ENCODE measurements around the gene APOM. TPM values are rescaled to one million over a fixed set of nuclear protein-coding genes. Genes with fewer than 3 reads are reported as not detected.

The APOM gene
- total and polyA plus RNA-seq, 4 experiments from 2014 or later: 1.3 to 5.2 (median 3.2) TPM

DNA sequence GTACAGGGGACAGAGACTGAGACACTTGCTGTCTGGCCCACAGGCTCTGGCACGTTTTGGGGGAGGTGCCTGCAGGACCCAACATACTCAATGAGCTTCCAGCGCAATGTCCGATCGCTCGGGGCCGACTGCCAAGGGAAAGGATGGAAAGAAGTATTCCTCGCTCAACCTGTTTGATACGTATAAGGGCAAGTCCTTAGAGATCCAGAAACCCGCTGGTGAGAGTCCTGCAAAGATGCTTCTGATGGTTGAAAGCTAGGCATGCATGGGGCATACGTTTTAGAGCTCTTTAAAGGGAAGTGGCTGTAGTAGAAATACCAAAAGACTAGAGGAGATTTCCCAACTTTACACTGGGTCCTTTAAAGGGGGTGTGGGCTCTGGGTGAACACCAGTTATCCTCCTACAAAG, 33.0 kb upstream of the APOM start:
- peaks cover 30 to 63% of the 10 kb centered on the region in 2 donors for H3K36me3 Mint-ChIP-seq

DNA sequence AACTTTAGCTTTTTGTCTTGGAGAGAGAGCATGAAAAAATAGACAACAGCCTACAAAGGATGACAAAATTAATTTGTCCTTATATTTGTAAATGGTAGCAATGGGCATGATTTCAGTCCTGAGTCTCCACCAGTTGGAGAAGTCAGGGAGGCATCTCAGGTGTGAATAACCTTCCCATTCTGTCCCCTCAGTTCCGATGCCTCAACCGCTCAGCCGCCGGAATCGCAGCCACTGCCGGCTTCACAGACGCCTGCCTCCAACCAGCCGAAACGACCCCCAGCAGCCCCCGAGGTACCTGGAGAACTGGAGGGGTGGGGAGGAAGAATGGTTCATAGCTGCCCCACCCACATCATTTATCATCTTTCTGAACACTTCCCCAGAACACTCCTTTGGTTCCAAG, 31.6 kb upstream of the APOM start:
- H3K36me3 Mint-ChIP-seq: peaks cover 37 to 77% of the 10 kb centered on the region in 2 donors
- H3K4me1 Mint-ChIP-seq: peaks cover 20 to 31% (median 24%) of the 10 kb centered on the region in 4 donors

More for the DNA sequence above, 33.0 kb upstream of the APOM start:
- Mint-ChIP-seq H3K4me3 (peak overlapping the region in 3 of 8 donors; percentile 1 to 92 (median 21)), H3K4me1 (peaks cover 20 to 31% (median 25%) of the 10 kb centered on the region in 4 donors), H3K9me3 (no peaks in the 10 kb centered on the region), H3K27ac (peak overlapping the region; percentile 16 to 99 (median 93)), H3K27me3 (no peaks in the 10 kb centered on the region)
- CTCF ChIA-PET (ENCODE audit: partially characterized antibody): interaction anchor here (0.6 to 1.8 kb wide), 8 partner anchors 11 to 241 kb away, joined by 3 to 8 read pairs (median 4); partner anchors contain the start of genes DDAH2 and GPANK1
- POLR2A ChIA-PET (ENCODE audit: partially characterized antibody): interaction anchor here (0.6 to 4.5 kb wide), 16 partner anchors 10 to 554 kb away, joined by 3 to 66 read pairs (median 5); partner anchors contain the start of genes BAG6, DDX39B, EHMT2 and GPANK1
- Histone ChIP-seq H3K4me1 (ENCODE audit: insufficient read depth, low read length) (peaks cover 19% of the 10 kb centered on the region), H3K4me3 (ENCODE audit: low read length in 2 of 2) (no peak overlapping the region), H3K36me3 (ENCODE audit: insufficient read depth, low read length) (peaks cover 48% of the 10 kb centered on the region), H3K27ac (ENCODE audit: low read depth, low read length) (peak overlapping the region; percentile 10), H3K27me3 (ENCODE audit: insufficient read depth, low read length) (no peaks in the 10 kb centered on the region), H3K9me3 (ENCODE audit: control insufficient read depth in 1 of 2, low read length in 2 of 2) (no peaks in the 10 kb centered on the region)
- intact Hi-C loops (cut with micrococcal nuclease): no loop called here
- no peak for DNase-seq

DNA sequence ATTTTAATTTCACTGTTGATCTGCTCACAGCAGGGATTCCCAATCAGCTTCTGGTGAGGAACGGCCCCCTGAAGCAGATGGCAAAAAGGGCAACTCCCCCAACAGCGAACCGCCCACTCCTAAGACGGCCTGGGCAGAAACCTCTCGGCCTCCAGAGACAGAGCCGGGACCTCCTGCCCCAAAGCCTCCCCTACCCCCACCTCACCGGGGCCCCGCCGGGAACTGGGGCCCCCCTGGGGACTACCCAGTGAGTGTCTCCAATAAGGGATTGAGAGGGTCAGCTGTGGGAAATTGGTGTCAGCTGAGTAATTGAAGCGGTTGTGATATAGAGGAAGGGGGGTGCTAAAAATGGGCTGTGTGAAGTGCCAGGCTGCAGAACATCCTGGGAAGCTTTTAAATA, 28.7 kb upstream of the APOM start:
- Mint-ChIP-seq H3K4me1 (peaks cover 9 to 11% (median 10%) of the 10 kb centered on the region in 4 donors), H3K4me3 (no peak overlapping the region), H3K9me3 (no peaks in the 10 kb centered on the region), H3K27ac (peak overlapping the region in 2 of 7 donors; percentile 44 to 72), H3K27me3 (no peaks in the 10 kb centered on the region), H3K36me3 (peaks cover 56 to 92% of the 10 kb centered on the region in 2 donors)
- POLR2A ChIA-PET (ENCODE audit: partially characterized antibody): interaction anchor here (0.8 kb wide), 1 partner anchor 25 kb away, joined by 3 read pairs; the partner anchor contains the start of gene BAG6
- Histone ChIP-seq H3K36me3 (ENCODE audit: insufficient read depth, low read length) (peaks cover 91% of the 10 kb centered on the region), H3K4me1 (ENCODE audit: insufficient read depth, low read length) (peaks cover 8% of the 10 kb centered on the region), H3K4me3 (ENCODE audit: low read length in 2 of 2) (no peak overlapping the region), H3K27ac (ENCODE audit: low read depth, low read length) (no peak overlapping the region), H3K9me3 (ENCODE audit: control insufficient read depth in 1 of 2, low read length in 2 of 2) (no peaks in the 10 kb centered on the region), H3K27me3 (ENCODE audit: insufficient read depth, low read length) (no peaks in the 10 kb centered on the region)
- no peak for DNase-seq
- CTCF ChIA-PET (ENCODE audit: partially characterized antibody): interaction anchor here (1.0 to 1.4 kb wide), 2 partner anchors 13 to 54 kb away, joined by 3 to 4 read pairs; partner anchors contain the start of gene LY6G5C
- intact Hi-C loops (cut with micrococcal nuclease): no loop called here

More for the DNA sequence above, 31.6 kb upstream of the APOM start:
- intact Hi-C loops (cut with micrococcal nuclease): no loop called here
- Histone ChIP-seq H3K36me3 (ENCODE audit: insufficient read depth, low read length) (peaks cover 62% of the 10 kb centered on the region), H3K27me3 (ENCODE audit: insufficient read depth, low read length) (no peaks in the 10 kb centered on the region), H3K4me3 (ENCODE audit: low read length in 2 of 2) (no peak overlapping the region), H3K27ac (ENCODE audit: low read depth, low read length) (no peak overlapping the region), H3K4me1 (ENCODE audit: insufficient read depth, low read length) (peaks cover 19% of the 10 kb centered on the region), H3K9me3 (ENCODE audit: control insufficient read depth in 1 of 2, low read length in 2 of 2) (no peaks in the 10 kb centered on the region)
- no peak overlapping the region for H3K4me3 Mint-ChIP-seq
- ChIA-PET POLR2A (ENCODE audit: partially characterized antibody) (interaction anchor here (0.8 to 4.5 kb wide), 3 partner anchors 15 to 42 kb away, joined by 3 to 66 read pairs (median 6); partner anchors contain the start of genes BAG6 and LTB), CTCF (ENCODE audit: partially characterized antibody) (no interaction called here)
- H3K27ac Mint-ChIP-seq: peak overlapping the region in 1 of 7 donors; percentile 60
- H3K27me3 Mint-ChIP-seq: no peaks in the 10 kb centered on the region
- DNase-seq: no peak
- H3K9me3 Mint-ChIP-seq: no peaks in the 10 kb centered on the region

DNA sequence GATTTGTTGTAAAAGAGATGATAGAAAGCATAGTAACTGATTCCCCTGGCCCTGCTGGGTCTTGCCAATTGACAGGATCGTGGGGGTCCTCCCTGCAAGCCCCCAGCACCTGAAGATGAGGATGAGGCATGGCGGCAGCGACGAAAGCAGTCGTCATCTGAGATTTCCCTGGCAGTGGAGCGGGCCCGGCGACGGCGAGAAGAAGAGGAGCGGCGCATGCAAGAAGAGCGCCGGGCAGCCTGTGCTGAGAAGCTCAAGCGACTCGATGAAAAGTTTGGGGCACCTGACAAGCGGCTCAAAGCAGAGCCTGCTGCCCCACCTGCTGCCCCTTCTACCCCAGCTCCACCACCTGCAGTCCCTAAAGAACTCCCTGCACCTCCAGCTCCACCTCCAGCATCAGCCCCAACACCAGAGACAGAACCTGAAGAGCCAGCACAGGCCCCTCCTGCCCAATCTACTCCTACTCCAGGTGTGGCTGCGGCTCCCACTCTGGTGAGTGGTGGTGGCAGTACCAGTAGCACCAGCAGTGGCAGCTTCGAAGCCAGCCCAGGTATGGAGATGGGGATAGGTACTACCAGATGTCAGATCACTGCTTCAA, 27.9 kb upstream of the APOM start:
- H3K4me1 ChIP-seq (ENCODE audit: insufficient read depth, low read length): no peaks in the 10 kb centered on the region
- H3K36me3 ChIP-seq (ENCODE audit: insufficient read depth, low read length): peaks cover 95% of the 10 kb centered on the region
- H3K9me3 ChIP-seq (ENCODE audit: control insufficient read depth in 1 of 2, low read length in 2 of 2): no peaks in the 10 kb centered on the region
- H3K27me3 ChIP-seq (ENCODE audit: insufficient read depth, low read length): no peaks in the 10 kb centered on the region
- H3K4me1 Mint-ChIP-seq: peaks cover under 1 to 4% (median 3%) of the 10 kb centered on the region in 4 donors
- no peak overlapping the region for H3K27ac ChIP-seq (ENCODE audit: low read depth, low read length)
- H3K36me3 Mint-ChIP-seq: peaks cover 57 to 90% of the 10 kb centered on the region in 2 donors
- H3K27me3 Mint-ChIP-seq: no peaks in the 10 kb centered on the region
- H3K4me3 ChIP-seq (ENCODE audit: low read length in 2 of 2): no peak overlapping the region
- no peaks in the 10 kb centered on the region for H3K9me3 Mint-ChIP-seq
- CTCF ChIA-PET (ENCODE audit: partially characterized antibody): interaction anchor here (1.0 kb wide), 1 partner anchor 53 kb away, joined by 4 read pairs; the partner anchor contains the start of gene LY6G5C
- DNase-seq: no peak
- intact Hi-C loops (cut with micrococcal nuclease): no loop called here
- H3K27ac Mint-ChIP-seq: peak overlapping the region in 3 of 7 donors; percentile 24 to 59 (median 51)
- POLR2A ChIA-PET (ENCODE audit: partially characterized antibody): interaction anchor here (1.0 kb wide), 1 partner anchor 25 kb away, joined by 3 read pairs; no protein-coding TSS in a partner anchor
- no peak overlapping the region for H3K4me3 Mint-ChIP-seq

DNA sequence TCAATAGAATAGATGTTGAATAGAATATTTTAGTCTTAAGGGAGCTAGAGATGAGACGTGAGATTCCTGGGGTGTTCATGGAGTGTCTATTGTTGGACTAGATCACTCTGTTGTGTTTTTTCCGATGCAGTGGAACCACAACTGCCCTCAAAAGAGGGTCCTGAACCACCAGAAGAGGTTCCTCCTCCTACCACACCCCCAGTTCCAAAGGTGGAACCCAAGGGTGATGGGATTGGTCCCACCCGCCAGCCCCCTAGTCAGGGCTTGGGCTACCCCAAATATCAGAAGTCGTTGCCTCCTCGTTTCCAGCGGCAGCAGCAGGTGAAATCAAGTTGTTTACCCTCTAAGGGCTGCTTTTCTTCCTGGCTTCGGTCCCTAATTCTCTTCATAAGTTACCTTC, 26.7 kb upstream of the APOM start:
- DNase-seq: no peak
- H3K9me3 Mint-ChIP-seq: no peaks in the 10 kb centered on the region
- peaks cover 57 to 91% of the 10 kb centered on the region in 2 donors for H3K36me3 Mint-ChIP-seq
- no peaks in the 10 kb centered on the region for H3K9me3 ChIP-seq (ENCODE audit: control insufficient read depth in 1 of 2, low read length in 2 of 2)
- intact Hi-C loops (cut with micrococcal nuclease): no loop called here
- H3K27ac ChIP-seq (ENCODE audit: low read depth, low read length): no peak overlapping the region
- H3K36me3 ChIP-seq (ENCODE audit: insufficient read depth, low read length): peaks cover 98% of the 10 kb centered on the region
- H3K4me3 ChIP-seq (ENCODE audit: low read length in 2 of 2): no peak overlapping the region
- H3K4me1 ChIP-seq (ENCODE audit: insufficient read depth, low read length): no peaks in the 10 kb centered on the region
- H3K27me3 ChIP-seq (ENCODE audit: insufficient read depth, low read length): no peaks in the 10 kb centered on the region
- peak overlapping the region in 3 of 7 donors; percentile 24 to 78 (median 42) for H3K27ac Mint-ChIP-seq
- peaks cover 0 to 5% (median 4%) of the 10 kb centered on the region in 4 donors for H3K4me1 Mint-ChIP-seq
- no peak overlapping the region for H3K4me3 Mint-ChIP-seq
- CTCF ChIA-PET (ENCODE audit: partially characterized antibody): no interaction called here
- POLR2A ChIA-PET (ENCODE audit: partially characterized antibody): interaction anchor here (1.8 kb wide), 1 partner anchor 22 kb away, joined by 6 read pairs; no protein-coding TSS in a partner anchor
- no peaks in the 10 kb centered on the region for H3K27me3 Mint-ChIP-seq

DNA sequence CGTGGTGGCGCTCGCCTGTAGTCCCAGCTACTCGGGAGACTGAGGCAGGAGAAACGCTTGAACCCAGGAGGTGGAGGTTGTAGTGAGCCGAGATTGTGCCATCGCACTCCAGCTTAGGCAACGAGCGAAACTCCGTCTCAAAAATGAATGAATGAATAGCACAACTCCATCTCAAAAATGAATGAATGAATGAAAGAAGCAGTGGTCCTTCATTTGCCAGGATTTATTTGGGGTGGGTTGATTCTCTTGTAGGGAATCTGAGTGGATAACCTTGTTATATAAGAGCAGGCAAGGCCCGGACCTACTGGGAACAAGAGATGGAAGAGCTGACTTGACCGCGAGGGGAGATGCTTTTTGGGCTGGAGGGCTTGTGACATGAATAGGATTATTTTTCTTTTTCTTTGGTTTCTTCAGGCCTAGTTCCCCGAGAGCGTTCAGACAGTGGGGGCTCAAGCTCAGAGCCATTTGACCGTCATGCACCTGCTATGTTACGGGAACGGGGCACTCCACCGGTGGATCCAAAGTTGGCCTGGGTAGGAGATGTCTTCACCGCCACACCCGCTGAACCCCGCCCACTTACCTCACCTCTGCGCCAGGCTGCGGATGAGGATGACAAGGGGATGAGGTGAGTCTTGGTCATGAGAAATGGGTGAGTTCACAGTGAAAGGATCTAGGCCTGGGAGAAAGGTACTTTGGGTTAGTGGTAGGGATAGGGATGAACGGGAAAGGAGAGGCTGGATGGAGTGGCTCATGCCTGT, 25.3 kb upstream of the APOM start:
- Mint-ChIP-seq H3K27ac (peak overlapping the region in 2 of 7 donors; percentile 8 to 36), H3K9me3 (no peaks in the 10 kb centered on the region), H3K4me3 (no peak overlapping the region), H3K36me3 (peaks cover 57 to 91% of the 10 kb centered on the region in 2 donors), H3K27me3 (no peaks in the 10 kb centered on the region), H3K4me1 (peaks cover 0 to 5% (median 4%) of the 10 kb centered on the region in 4 donors)
- no peaks in the 10 kb centered on the region for H3K9me3 ChIP-seq (ENCODE audit: control insufficient read depth in 1 of 2, low read length in 2 of 2)
- H3K27me3 ChIP-seq (ENCODE audit: insufficient read depth, low read length): no peaks in the 10 kb centered on the region
- H3K4me3 ChIP-seq (ENCODE audit: low read length in 2 of 2): no peak overlapping the region
- peaks cover 99% of the 10 kb centered on the region for H3K36me3 ChIP-seq (ENCODE audit: insufficient read depth, low read length)
- no peaks in the 10 kb centered on the region for H3K4me1 ChIP-seq (ENCODE audit: insufficient read depth, low read length)
- intact Hi-C loops (cut with micrococcal nuclease): no loop called here
- no peak overlapping the region for H3K27ac ChIP-seq (ENCODE audit: low read depth, low read length)
- DNase-seq: no peak
- ChIA-PET CTCF (ENCODE audit: partially characterized antibody) (no interaction called here), POLR2A (ENCODE audit: partially characterized antibody) (interaction anchor here (1.2 to 1.8 kb wide), 2 partner anchors 13 to 21 kb away, joined by 4 to 6 read pairs; no protein-coding TSS in a partner anchor)

DNA sequence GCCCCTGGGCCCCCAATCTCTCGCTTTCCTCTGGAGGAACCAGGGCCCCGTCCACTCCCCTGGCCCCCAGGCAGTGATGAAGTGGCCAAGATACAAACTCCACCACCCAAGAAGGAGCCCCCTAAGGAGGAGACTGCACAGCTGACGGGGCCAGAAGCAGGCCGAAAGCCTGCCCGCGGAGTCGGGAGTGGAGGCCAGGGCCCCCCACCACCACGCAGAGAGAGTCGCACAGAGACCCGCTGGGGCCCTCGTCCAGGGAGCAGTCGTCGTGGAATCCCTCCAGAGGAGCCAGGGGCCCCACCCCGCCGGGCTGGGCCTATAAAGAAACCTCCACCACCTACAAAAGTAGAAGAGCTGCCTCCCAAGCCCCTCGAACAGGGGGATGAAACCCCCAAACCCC, 24.5 kb upstream of the APOM start:
- H3K36me3 ChIP-seq (ENCODE audit: insufficient read depth, low read length): peaks cover 99% of the 10 kb centered on the region
- intact Hi-C loops (cut with micrococcal nuclease): no loop called here
- DNase-seq: no peak
- Mint-ChIP-seq H3K36me3 (peaks cover 58 to 91% of the 10 kb centered on the region in 2 donors), H3K4me3 (no peak overlapping the region), H3K27me3 (no peaks in the 10 kb centered on the region), H3K4me1 (peaks cover 0 to 5% (median 3%) of the 10 kb centered on the region in 4 donors), H3K27ac (no peak overlapping the region), H3K9me3 (no peaks in the 10 kb centered on the region)
- no peaks in the 10 kb centered on the region for H3K27me3 ChIP-seq (ENCODE audit: insufficient read depth, low read length)
- no peak overlapping the region for H3K27ac ChIP-seq (ENCODE audit: low read depth, low read length)
- H3K9me3 ChIP-seq (ENCODE audit: control insufficient read depth in 1 of 2, low read length in 2 of 2): no peaks in the 10 kb centered on the region
- H3K4me1 ChIP-seq (ENCODE audit: insufficient read depth, low read length): no peaks in the 10 kb centered on the region
- ChIA-PET POLR2A (ENCODE audit: partially characterized antibody) (no interaction called here), CTCF (ENCODE audit: partially characterized antibody) (no interaction called here)
- H3K4me3 ChIP-seq (ENCODE audit: low read length in 2 of 2): no peak overlapping the region

Data from CD4-positive, alpha-beta memory T cell (primary cell).